ENCODE data around the gene VPS13C.

VPS13C gene

GRCh38 chr15:62046078-62046743, 14.0 kb downstream of the VPS13C start:
- TF ChIP-seq, protein P1, sequence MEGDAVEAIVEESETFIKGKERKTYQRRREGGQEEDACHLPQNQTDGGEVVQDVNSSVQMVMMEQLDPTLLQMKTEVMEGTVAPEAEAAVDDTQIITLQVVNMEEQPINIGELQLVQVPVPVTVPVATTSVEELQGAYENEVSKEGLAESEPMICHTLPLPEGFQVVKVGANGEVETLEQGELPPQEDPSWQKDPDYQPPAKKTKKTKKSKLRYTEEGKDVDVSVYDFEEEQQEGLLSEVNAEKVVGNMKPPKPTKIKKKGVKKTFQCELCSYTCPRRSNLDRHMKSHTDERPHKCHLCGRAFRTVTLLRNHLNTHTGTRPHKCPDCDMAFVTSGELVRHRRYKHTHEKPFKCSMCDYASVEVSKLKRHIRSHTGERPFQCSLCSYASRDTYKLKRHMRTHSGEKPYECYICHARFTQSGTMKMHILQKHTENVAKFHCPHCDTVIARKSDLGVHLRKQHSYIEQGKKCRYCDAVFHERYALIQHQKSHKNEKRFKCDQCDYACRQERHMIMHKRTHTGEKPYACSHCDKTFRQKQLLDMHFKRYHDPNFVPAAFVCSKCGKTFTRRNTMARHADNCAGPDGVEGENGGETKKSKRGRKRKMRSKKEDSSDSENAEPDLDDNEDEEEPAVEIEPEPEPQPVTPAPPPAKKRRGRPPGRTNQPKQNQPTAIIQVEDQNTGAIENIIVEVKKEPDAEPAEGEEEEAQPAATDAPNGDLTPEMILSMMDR (IDR thresholded peaks at IDR 0.05; ENCODE audit: insufficient read depth, missing control alignments): no peak
- DNase-seq (ENCODE audit: insufficient read length, low spot score) (no peak), FAIRE-seq (no peak)

- TF ChIP-seq, protein P1 (IDR thresholded peaks at IDR 0.05; ENCODE audit: insufficient read depth, missing control alignments): no peak
- DNase-seq (ENCODE audit: insufficient read length, low spot score) (no peak), FAIRE-seq (no peak)
Measured at GRCh38 chr15:62035256-62035924, 24.9 kb downstream of the VPS13C start.

DNA sequence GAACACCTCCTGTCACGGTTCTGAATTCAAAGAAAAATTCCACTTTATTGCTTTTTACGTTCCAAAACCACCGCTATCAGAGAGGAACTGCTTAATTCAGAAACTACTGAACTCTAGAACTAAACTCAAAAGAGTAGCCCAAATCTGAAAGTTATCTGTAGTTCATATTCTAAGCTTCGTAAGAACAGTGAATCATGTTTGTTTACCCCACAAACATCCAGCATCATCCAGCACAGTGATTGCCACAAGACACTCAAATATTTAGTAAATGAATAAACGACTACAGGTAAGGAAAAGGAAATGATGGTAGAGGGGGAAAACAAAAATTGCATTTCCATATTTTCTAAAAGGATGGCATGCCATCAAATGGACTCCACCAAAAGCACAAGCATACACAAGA, 32.3 kb downstream of the VPS13C start:
- no peak for FAIRE-seq

DNA sequence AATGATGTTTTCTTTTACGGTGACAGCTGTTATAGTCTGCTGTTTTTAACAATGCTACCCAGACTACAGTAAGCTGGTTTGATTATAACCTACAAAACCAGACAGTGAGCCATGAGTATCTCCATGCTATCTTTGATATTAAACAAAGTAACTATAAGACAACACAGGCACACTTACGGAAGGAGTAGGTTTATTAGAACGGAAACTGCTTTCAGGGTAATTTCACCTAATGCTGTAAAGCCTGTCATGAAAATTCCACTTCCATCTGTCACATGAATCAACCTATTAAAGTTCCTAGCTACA, 33.0 kb downstream of the VPS13C start:
- TF ChIP-seq, protein P1 (IDR thresholded peaks at IDR 0.05; ENCODE audit: insufficient read depth, missing control alignments): no peak
- DNase-seq (ENCODE audit: insufficient read length, low spot score) (no peak), FAIRE-seq (peak; percentile 56)

More for the DNA sequence above, 32.3 kb downstream of the VPS13C start:
- TF ChIP-seq, protein P1 (IDR thresholded peaks at IDR 0.05; ENCODE audit: insufficient read depth, missing control alignments): no peak
- DNase-seq (ENCODE audit: insufficient read length, low spot score): no peak

- DNase-seq (ENCODE audit: insufficient read length, low spot score) (no peak), FAIRE-seq (no peak)
- TF ChIP-seq, protein P1 (IDR thresholded peaks at IDR 0.05; ENCODE audit: insufficient read depth, missing control alignments): no peak
Measured at GRCh38 chr15:62026487-62027262, 33.6 kb downstream of the VPS13C start.

DNA sequence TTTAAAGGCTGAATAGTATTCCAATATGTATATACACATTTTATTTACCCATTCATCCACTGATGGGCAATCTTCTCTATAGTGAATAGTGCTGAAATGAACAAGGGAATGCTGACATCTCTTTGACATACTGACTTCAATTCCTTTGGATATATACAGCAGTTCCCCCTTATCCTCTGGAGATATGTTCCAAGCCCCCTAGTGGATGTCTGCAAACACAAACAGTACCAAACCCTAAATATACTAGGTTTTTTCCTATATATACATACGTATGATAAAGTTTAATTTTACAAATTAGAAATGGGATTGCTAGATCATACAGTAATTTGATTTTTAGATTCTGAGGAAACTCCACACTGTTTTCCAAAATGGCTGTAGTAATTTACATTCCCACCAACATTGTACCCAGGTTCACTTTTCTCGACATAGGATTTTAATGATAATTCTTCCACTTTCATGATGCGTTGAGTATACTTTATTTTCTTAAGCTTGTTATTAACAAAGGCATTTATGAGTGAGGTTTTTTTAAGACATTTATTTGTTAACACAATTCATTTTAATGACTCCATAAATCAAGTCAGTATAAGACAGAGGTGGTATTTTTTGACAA, 38.2 kb downstream of the VPS13C start:
- no peak for DNase-seq (ENCODE audit: insufficient read length, low spot score)
- peak; percentile 6 for FAIRE-seq
- TF ChIP-seq, protein P1 (IDR thresholded peaks at IDR 0.05; ENCODE audit: insufficient read depth, missing control alignments): peak; percentile 41
